Chondrocyte (in vitro differentiated cells): ENCODE results near the gene SGF29. TPM values are rescaled to one million over a fixed set of nuclear protein-coding genes. Genes with fewer than 3 reads are reported as not detected.
"Not testable (repeated sequence)": the region's sequence is repeated elsewhere in the genome, so short reads cannot be mapped to it uniquely, and the experiment has no call there.

Experiments
- DNase-seq: peaks from one replicate; pipeline ENCODE4 v3.0.0; 2021; ENCODE audit warnings: mixed read lengths, low spot score
- H3K27ac Mint-ChIP-seq: one replicate; pipeline ENCODE4 v1.8.0; 2021; ENCODE audit warnings: mild to moderate bottlenecking, moderate library complexity, mixed read lengths; ENCODE audit not compliant: unreplicated experiment
- H3K27me3 Mint-ChIP-seq: 2 replicates; pipeline ENCODE4 v1.8.0; 2021; ENCODE audit warnings: low read depth, mixed read lengths
- H3K36me3 Mint-ChIP-seq: 2 replicates; pipeline ENCODE4 v1.8.0; 2021; ENCODE audit warnings: low read depth, mixed read lengths
- H3K4me1 Mint-ChIP-seq: 2 replicates; pipeline ENCODE4 v1.8.0; 2021; ENCODE audit warnings: low read depth, mild to moderate bottlenecking, mixed read lengths
- H3K4me3 Mint-ChIP-seq: one replicate; pipeline ENCODE4 v1.8.0; 2021; ENCODE audit warnings: mild to moderate bottlenecking, moderate library complexity, mixed read lengths; ENCODE audit not compliant: unreplicated experiment
- H3K9me3 Mint-ChIP-seq: 2 replicates; pipeline ENCODE4 v1.8.0; 2021; ENCODE audit warnings: low read depth, mixed read lengths
- total RNA-seq: library from RNA; stranded (reverse); gene quantifications from 3 replicates; pipeline ENCODE4 v1.2.1, GENCODE V29; 2021
- TF ChIP-seq, protein P1 (sequence below): fragments of 200-600 bp; sonication (generic); IDR thresholded peaks from 2 replicates; pipeline ENCODE4 v1.5.0; 2021; ENCODE audit warnings: antibody characterized with exemption, mild to moderate bottlenecking, moderate library complexity

Gene SGF29
- total RNA-seq, 1 donor from 2014 or later, result 17.1 TPM

DNA sequence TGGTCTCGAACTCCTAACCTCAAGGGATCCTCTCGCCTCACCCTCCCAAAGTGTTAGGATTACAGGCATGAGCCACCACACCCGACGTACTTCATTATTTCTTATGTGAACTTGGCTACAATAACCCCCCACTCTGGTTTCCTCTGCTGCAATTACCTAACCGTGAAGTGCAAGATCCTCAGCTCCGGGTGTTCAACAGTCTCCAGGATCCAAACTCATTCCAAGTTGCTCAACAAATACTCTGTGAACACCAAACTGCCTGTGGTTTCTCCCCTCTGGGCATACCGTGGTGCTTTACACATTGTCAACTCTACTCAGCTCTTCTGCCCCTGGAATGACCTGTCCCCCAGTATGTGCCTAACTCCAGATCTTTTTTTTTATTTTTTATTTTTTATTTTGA, 62.9 kb downstream of the SGF29 start:
- TF ChIP-seq, protein P1, sequence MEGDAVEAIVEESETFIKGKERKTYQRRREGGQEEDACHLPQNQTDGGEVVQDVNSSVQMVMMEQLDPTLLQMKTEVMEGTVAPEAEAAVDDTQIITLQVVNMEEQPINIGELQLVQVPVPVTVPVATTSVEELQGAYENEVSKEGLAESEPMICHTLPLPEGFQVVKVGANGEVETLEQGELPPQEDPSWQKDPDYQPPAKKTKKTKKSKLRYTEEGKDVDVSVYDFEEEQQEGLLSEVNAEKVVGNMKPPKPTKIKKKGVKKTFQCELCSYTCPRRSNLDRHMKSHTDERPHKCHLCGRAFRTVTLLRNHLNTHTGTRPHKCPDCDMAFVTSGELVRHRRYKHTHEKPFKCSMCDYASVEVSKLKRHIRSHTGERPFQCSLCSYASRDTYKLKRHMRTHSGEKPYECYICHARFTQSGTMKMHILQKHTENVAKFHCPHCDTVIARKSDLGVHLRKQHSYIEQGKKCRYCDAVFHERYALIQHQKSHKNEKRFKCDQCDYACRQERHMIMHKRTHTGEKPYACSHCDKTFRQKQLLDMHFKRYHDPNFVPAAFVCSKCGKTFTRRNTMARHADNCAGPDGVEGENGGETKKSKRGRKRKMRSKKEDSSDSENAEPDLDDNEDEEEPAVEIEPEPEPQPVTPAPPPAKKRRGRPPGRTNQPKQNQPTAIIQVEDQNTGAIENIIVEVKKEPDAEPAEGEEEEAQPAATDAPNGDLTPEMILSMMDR, result no peak
- Mint-ChIP-seq H3K27ac (no peak overlapping the region), H3K4me1 (no peaks in the 10 kb centered on the region), H3K27me3 (peaks cover 3% of the 10 kb centered on the region), H3K36me3 (no peaks in the 10 kb centered on the region), H3K4me3 (no peak overlapping the region), H3K9me3 (no peaks in the 10 kb centered on the region)
- DNase-seq, result no peak

DNA sequence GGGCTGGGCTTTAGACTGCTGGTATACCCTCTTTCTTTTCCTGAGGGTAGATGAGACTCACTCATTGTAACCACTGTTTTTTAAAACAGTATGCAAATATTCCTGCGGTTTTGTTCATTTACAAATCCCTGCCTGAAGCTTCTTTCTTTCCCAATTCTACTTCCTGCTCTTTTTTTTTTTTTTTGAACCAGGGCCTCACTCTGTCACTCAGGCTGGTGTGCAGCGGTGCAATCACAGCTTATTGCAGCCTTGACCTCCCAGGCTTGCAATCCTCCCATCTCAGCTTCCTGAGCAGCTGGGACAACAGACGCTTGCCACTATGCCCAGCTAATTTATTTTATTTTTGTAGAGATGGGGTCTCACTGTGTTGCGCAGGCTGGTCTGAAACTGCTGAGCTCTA, 64.2 kb downstream of the SGF29 start:
- TF ChIP-seq, protein P1, result no peak
- H3K4me1 Mint-ChIP-seq, result no peaks in the 10 kb centered on the region
- no peak overlapping the region for H3K27ac Mint-ChIP-seq
- DNase-seq, result no peak
- H3K9me3 Mint-ChIP-seq, result no peaks in the 10 kb centered on the region
- H3K36me3 Mint-ChIP-seq, result no peaks in the 10 kb centered on the region
- peaks cover 7% of the 10 kb centered on the region for H3K27me3 Mint-ChIP-seq
- H3K4me3 Mint-ChIP-seq, result no peak overlapping the region

DNA sequence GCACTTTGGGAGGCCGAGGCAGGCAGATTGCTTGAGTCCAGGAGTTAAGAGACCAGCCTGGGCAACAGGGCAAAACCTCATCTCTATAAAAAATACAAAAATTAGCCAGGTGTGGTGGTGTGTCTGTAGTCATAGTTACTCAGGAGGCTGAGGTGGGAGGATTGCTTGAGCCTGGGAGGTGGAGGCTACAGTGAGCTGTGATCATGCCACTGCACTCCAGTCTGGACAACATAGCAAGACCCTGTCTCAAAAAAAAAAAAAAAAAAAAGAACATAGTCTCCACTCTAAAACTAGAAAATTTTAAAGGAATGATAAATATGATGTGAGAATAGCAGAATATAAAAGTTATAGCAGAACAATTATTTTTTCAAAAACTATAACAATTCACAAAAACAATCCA, 66.6 kb downstream of the SGF29 start:
- DNase-seq, H3K27me3 Mint-ChIP-seq, H3K36me3 Mint-ChIP-seq, H3K27ac Mint-ChIP-seq, H3K9me3 Mint-ChIP-seq, H3K4me1 Mint-ChIP-seq, H3K4me3 Mint-ChIP-seq: not testable (repeated sequence)

DNA sequence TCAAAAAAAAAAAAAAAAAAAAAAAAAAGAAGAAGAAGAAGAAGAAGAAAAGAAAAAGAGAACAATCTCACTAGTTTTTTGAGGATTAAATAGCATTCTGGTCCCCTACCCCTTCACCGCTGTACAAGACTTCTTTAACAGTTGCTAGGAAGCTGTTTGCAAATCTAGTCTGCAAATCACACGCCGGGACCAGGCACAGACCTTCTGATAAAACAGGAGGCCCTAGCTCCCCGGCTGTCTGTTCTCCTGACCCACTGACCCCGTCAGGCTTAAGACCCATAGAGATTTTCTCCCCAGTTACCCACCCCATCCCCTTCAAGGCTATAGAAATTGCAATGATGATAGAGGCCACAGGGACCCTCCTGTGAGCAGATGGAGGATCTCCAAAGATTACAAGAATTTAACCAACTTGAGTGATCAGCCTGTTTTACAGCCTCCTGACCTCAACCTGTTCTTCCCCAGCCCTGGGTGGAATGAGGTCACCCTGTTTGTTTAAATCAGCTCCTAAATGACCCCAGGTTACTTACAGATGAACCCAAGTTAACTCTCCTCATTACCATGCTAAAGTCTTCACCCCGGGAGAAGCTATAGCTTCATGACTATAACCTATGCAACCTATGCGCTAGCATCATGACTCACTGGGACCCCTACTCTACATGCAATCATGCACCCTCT, 67.9 kb downstream of the SGF29 start:
- no peak overlapping the region for H3K4me3 Mint-ChIP-seq
- TF ChIP-seq, protein P1, result no peak
- H3K36me3 Mint-ChIP-seq, result no peaks in the 10 kb centered on the region
- H3K27ac Mint-ChIP-seq, result no peak overlapping the region
- DNase-seq, result no peak
- no peaks in the 10 kb centered on the region for H3K4me1 Mint-ChIP-seq
- H3K27me3 Mint-ChIP-seq, result peaks cover 8% of the 10 kb centered on the region
- H3K9me3 Mint-ChIP-seq, result no peaks in the 10 kb centered on the region

DNA sequence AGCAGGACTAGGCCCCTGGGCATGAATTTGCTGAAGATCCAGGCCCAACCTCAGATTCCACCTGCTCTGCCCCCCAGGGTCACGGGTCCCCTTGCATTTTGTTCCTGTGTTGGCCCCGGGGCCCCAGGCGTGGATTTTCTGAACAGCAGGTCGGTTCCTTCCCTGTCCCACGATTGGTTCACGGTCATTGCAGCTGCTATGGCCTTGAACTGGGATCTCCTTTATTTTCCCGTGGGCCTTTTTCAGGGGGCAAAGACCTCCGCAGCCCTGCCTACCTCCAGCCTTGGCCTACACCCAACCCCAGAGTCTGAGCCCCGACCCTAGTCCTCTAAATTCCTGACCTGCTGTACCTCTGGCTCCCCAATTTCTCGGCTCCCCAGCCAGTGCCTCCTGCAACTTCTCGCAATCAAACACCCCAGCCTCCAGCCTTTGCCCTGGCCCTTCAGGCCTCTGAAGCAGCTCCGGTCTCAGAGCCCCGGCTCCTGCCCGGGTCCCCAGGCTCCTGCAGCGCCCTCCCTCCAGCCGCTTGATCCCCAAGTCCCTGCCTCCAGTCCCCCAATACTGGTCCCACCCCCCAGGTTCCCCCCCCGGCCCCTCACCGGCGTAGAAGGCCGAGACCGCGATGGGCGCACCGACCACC, 68.9 kb downstream of the SGF29 start:
- not testable (repeated sequence) for DNase-seq, H3K9me3 Mint-ChIP-seq, H3K27me3 Mint-ChIP-seq, H3K27ac Mint-ChIP-seq, H3K4me3 Mint-ChIP-seq, H3K36me3 Mint-ChIP-seq, H3K4me1 Mint-ChIP-seq

DNA sequence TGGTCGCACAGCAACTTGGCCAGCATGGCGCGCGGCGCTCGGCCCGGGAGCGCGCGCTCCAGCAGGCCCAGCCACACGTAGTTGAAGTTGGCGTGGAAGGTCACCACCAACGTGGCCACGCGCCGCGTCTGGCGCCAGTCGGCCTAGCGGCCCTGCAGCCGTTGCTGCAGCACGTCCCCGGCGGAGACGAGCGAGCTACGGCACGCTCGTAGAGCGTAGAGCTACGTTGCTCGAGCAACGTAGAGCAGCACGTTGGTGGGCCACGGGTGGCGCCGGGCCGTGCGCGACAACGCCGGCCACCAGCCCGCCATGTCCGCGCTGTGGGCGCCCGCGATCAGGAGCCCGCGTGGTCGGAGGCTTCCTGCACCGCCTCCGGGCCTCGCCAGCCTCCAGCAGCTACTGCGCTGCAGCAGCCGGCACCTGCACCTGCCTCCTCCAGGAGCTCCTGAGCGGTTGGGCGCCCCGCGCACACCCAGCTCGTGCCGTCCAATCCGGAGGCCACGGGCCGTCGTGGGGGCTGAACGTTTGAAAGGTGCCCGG, 69.5 kb downstream of the SGF29 start:
- Mint-ChIP-seq H3K27ac (no peak overlapping the region), H3K4me1 (no peaks in the 10 kb centered on the region)
- DNase-seq, result no peak

DNA sequence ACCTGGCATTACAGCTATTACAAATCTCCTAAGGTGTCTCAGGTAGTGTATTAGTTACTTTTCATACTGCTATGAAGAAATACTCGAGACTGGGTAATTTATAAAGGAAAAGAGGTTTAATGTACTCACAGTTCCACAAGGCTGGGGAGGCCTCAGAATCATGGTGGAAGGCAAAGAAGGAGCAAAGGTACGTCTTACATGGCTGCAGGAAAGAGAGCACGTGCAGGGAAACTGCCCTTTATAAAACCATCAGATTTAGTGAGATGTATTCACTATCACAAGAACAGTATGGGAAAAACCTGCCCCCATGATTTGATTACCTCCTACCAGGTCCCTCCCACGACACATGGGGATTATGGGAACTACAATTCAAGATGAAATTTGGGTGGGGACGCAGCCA, 77.2 kb downstream of the SGF29 start:
- not testable (repeated sequence) for H3K9me3 Mint-ChIP-seq, H3K27me3 Mint-ChIP-seq, H3K36me3 Mint-ChIP-seq, H3K4me3 Mint-ChIP-seq, H3K27ac Mint-ChIP-seq, DNase-seq, H3K4me1 Mint-ChIP-seq

More for the DNA sequence above, 69.5 kb downstream of the SGF29 start:
- Mint-ChIP-seq H3K4me3 (no peak overlapping the region), H3K27me3 (peaks cover 6% of the 10 kb centered on the region), H3K36me3 (no peaks in the 10 kb centered on the region), H3K9me3 (peaks cover 3% of the 10 kb centered on the region)
- TF ChIP-seq, protein P1, result no peak

DNA sequence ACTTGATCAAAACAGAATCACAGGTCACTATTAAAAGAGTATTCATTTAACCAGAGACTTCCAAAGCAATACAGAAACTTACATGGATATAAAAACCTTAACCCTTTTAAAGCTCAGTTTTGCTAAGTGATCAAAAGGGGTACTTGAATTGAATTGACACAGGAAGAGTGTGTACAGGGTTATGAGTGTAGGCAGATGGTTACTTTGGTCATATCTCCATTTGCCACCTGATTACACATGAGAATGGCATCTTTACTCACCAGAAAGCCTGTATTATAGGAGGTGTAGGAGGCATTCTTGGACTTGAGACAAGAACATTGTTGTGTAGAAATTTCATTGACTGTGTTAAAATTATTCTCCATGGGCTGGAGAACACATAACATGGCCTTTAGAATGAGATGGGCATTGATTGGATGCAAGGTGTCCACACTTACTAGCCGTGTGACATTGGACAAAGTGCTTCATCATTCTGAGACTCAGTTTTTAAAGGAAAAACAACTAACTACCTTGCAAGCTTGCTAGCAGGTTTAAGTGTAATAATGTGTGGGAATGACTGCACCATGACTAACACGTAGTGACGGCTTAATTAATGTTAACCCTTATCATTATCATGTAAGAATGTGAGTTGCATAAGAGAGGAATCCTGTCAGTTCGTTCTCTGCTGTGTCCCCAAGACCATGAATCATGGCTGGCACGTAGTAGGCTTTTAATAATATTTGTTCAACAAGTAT, 82.5 kb downstream of the SGF29 start:
- H3K27me3 Mint-ChIP-seq, DNase-seq, H3K4me3 Mint-ChIP-seq, H3K9me3 Mint-ChIP-seq, H3K36me3 Mint-ChIP-seq: not testable (repeated sequence)
- Mint-ChIP-seq H3K27ac (peak overlapping the region; percentile 78), H3K4me1 (peaks cover 11% of the 10 kb centered on the region)
